Osteoblast (primary cell): Measurements from ENCODE around the gene PIGV. TPM values are rescaled to one million over a fixed set of nuclear protein-coding genes. Genes with fewer than 3 reads are reported as not detected.

Experiments
- DNase-seq: peaks from one replicate; pipeline ENCODE4 v3.0.0; 2011; ENCODE audit warnings: low spot score, mixed read lengths; ENCODE audit not compliant: insufficient read length; ENCODE audit errors: missing footprints
- H2AFZ ChIP-seq: 2 replicates; pipeline ENCODE4 v1.6.0; 2011; ENCODE audit warnings: mild to moderate bottlenecking, low read length
- H3K27ac ChIP-seq: 2 replicates; pipeline ENCODE4 v1.5.1; 2011; ENCODE audit warnings: mild to moderate bottlenecking, low read depth, low read length, moderate library complexity
- H3K27me3 ChIP-seq: 2 replicates; pipeline ENCODE4 v1.6.0; 2012; ENCODE audit warnings: mild to moderate bottlenecking, control low read depth, inconsistent platforms, low read length, moderate library complexity; ENCODE audit not compliant: insufficient read depth
- H3K36me3 ChIP-seq: 2 replicates; pipeline ENCODE4 v1.5.1; 2011; ENCODE audit warnings: mild to moderate bottlenecking, low read length, control low read depth, moderate library complexity; ENCODE audit not compliant: insufficient read depth
- H3K4me1 ChIP-seq: 2 replicates; pipeline ENCODE4 v1.5.1; 2011; ENCODE audit warnings: mild to moderate bottlenecking, low read length, control low read depth, moderate library complexity; ENCODE audit not compliant: insufficient read depth
- H3K4me2 ChIP-seq: 2 replicates; pipeline ENCODE4 v1.6.0; 2011; ENCODE audit warnings: mild to moderate bottlenecking, low read length; ENCODE audit not compliant: insufficient read depth
- H3K4me3 ChIP-seq: fragments of 200-600 bp; sonication (generic); 3 replicates; pipeline ENCODE4 v1.5.1; 2012; ENCODE audit warnings: mild to moderate bottlenecking, low read length, inconsistent platforms; ENCODE audit not compliant: insufficient read depth
- H3K79me2 ChIP-seq: 2 replicates; pipeline ENCODE4 v1.6.0; 2012; ENCODE audit warnings: mild to moderate bottlenecking, low read length, control low read depth, inconsistent platforms; ENCODE audit not compliant: insufficient read depth
- H3K9me3 ChIP-seq: 2 replicates; pipeline ENCODE4 v1.5.1; 2011; ENCODE audit warnings: low read depth, low read length, control low read depth
- H4K20me1 ChIP-seq: 2 replicates; pipeline ENCODE4 v1.6.0; 2012; ENCODE audit warnings: mild to moderate bottlenecking, low read length, control low read depth; ENCODE audit not compliant: insufficient read depth
- total RNA-seq: library from RNA; depleted of rRNA; stranded (reverse); fragments of >200 nt; gene quantifications from 2 replicates; pipeline ENCODE4 v1.2.3, GENCODE V29; 2012
- TF ChIP-seq, protein P1 (sequence below): IDR thresholded peaks from 2 replicates; pipeline ENCODE4 v1.5.1; 2011; ENCODE audit warnings: mild to moderate bottlenecking, low read depth, low read length, moderate library complexity; ENCODE audit errors: extremely low read depth

PIGV gene
- total RNA-seq, 1 donor: 18.1 TPM

DNA sequence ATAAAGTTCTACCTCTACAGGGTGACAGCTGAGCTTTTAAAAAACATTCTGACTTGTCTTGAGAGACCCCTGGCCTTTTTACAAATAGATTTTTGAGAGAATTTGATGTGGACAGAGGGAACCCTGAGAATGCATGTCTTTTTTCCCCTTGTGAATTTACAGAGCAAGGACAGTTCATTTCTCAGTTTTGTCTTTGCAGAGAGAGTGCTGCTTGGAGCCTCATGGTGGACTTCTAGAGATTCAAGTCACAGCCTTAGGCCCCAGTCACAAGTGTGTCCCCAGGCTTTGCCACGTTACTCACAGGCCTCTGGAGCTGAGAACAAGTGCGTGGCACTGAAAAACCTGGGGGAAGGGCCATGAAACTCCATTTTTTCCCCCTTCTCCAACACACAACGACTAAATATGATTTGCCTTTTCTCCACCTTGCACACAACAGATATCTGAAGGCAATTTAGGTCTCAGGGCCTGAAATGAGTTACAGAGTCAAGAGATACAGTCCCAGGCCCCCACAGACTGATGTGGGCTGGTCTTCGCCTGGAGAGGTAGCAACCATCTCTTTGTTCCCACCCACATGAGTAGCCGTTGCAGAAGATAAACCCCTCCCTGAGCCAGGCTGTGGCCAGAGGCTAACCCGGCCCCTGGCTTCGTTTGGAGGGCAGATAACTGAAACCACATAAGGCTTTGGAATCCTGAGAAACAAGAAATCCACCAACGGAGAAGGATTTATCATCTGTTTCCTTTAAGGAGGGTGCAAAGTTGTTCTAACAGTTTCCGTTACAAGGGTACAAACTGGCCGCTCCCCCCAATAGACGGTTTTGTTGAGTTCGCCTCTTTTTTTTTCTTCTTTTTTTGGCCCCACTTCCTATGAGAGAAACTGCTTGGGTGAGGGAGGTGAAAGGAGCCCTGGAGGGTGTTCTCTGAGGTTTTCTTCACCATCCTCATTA is 1.0 kb upstream of the PIGV start:
- Histone ChIP-seq H3K9me3 (no peaks in the 10 kb centered on the region), H3K79me2 (peaks cover 7% of the 10 kb centered on the region), H3K27ac (peak overlapping the region; percentile 98), H4K20me1 (no peaks in the 10 kb centered on the region), H3K27me3 (no peaks in the 10 kb centered on the region), H3K4me1 (peaks cover 67% of the 10 kb centered on the region), H3K36me3 (peaks cover 16% of the 10 kb centered on the region), H3K4me2 (peak overlapping the region; percentile 80), H3K4me3 (peak overlapping the region; percentile 76), H2AFZ (peak overlapping the region; percentile 80)
- TF ChIP-seq, protein P1, sequence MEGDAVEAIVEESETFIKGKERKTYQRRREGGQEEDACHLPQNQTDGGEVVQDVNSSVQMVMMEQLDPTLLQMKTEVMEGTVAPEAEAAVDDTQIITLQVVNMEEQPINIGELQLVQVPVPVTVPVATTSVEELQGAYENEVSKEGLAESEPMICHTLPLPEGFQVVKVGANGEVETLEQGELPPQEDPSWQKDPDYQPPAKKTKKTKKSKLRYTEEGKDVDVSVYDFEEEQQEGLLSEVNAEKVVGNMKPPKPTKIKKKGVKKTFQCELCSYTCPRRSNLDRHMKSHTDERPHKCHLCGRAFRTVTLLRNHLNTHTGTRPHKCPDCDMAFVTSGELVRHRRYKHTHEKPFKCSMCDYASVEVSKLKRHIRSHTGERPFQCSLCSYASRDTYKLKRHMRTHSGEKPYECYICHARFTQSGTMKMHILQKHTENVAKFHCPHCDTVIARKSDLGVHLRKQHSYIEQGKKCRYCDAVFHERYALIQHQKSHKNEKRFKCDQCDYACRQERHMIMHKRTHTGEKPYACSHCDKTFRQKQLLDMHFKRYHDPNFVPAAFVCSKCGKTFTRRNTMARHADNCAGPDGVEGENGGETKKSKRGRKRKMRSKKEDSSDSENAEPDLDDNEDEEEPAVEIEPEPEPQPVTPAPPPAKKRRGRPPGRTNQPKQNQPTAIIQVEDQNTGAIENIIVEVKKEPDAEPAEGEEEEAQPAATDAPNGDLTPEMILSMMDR: no peak
- peak; percentile 95 for DNase-seq

DNA sequence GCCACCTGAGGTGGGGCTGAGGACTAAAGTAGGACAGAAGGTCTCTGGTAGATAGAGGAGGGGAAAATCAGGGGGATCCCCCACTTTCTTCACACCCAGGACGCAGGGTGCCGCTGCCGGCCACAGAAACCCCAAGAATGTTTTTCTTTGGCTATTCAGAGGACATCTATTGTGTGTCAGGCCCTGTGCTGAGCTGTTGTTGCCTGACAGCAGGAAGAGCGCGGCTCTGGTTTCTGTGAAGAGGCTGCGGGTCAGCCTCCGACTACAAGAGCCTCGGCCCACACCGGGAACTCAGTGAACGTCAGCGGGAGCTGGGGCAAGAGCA is 407 bp upstream of the PIGV start:
- DNase-seq: no peak
- Histone ChIP-seq H3K79me2 (peaks cover 4% of the 10 kb centered on the region), H2AFZ (peak overlapping the region; percentile 80), H3K4me2 (peak overlapping the region; percentile 80), H3K4me1 (peaks cover 65% of the 10 kb centered on the region), H4K20me1 (no peaks in the 10 kb centered on the region), H3K9me3 (no peaks in the 10 kb centered on the region), H3K36me3 (peaks cover 11% of the 10 kb centered on the region), H3K27me3 (no peaks in the 10 kb centered on the region), H3K4me3 (peak overlapping the region; percentile 76), H3K27ac (peak overlapping the region; percentile 98)
- TF ChIP-seq, protein P1: no peak

DNA sequence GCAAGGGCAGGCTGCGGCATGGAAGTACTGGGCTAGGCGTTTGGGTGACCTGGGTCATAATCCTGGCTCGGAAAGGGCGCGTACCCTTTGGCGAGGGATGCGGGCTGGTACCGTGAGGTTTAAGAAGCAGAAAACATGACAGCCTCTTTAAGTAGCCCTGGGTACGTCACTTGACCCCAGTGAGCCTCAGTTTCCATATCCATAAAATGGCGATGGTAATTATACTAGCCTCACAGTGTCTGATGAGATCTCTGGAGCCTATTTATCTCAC is 700 bp downstream of the PIGV start:
- no peak for DNase-seq
- H3K27me3 ChIP-seq: no peaks in the 10 kb centered on the region
- H2AFZ ChIP-seq: peak overlapping the region; percentile 23
- TF ChIP-seq, protein P1: no peak
- H3K4me3 ChIP-seq: peak overlapping the region; percentile 76
- H3K9me3 ChIP-seq: no peaks in the 10 kb centered on the region
- peaks cover under 1% of the 10 kb centered on the region for H3K36me3 ChIP-seq
- peak overlapping the region; percentile 80 for H3K4me2 ChIP-seq
- H4K20me1 ChIP-seq: no peaks in the 10 kb centered on the region
- H3K27ac ChIP-seq: peak overlapping the region; percentile 98
- peaks cover 58% of the 10 kb centered on the region for H3K4me1 ChIP-seq
- no peaks in the 10 kb centered on the region for H3K79me2 ChIP-seq

DNA sequence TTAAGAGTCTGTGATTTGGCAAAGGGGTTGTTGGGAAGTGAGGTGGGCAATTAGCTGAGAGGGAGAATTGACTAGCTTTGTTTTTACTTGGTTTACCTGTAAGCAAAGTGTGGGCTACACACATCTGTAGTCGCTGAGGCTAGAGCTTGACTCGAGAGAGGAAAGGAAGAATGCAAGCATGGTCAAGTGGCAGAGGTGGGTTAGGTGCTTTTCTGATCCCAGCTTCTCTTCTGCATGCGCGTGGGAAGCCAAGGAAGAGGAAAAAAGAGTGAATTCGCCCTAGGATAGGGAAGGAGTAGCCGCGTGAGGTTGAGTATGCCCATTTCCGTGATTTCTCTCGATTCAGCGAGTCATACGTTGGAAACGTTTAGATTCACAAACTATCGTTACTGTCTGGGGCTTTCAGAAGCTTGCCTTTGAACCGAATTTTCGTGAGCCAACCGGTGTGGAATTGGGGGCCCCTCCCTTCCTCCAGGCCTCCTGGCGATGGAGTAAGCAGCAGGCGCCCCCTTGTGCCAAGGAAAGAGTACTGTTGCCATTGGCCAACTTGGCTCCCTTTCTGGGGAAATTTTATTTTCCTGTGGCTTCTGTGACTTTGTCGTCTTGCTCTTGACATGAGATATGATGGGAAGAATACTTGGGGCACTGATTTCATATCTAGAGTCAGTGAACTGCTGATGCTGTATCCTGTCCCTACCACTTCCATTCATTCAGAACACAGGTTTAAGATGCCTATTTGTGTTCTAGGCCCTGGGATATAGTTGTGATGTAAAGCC is 1.3 kb downstream of the PIGV start:
- Histone ChIP-seq H3K27ac (peak overlapping the region; percentile 98), H2AFZ (peak overlapping the region; percentile 5), H3K4me3 (peak overlapping the region; percentile 76), H3K36me3 (peaks cover 2% of the 10 kb centered on the region), H3K27me3 (no peaks in the 10 kb centered on the region), H3K4me1 (peaks cover 52% of the 10 kb centered on the region), H3K9me3 (no peaks in the 10 kb centered on the region), H3K4me2 (peak overlapping the region; percentile 80), H4K20me1 (no peaks in the 10 kb centered on the region), H3K79me2 (no peaks in the 10 kb centered on the region)
- DNase-seq: peak; percentile 97
- TF ChIP-seq, protein P1: peak; percentile 98
